Neural cell (in vitro differentiated cells): ENCODE data around the gene ZNF618. TPM values are rescaled to one million over a fixed set of nuclear protein-coding genes. Genes with fewer than 3 reads are reported as not detected.

ENCODE experiments used
- H2AFZ ChIP-seq: fragments of 200-600, 300-800 bp; sonication (generic), shearing (Covaris generic); 2 replicates; pipeline ENCODE4 v1.6.0; 2014; ENCODE audit warnings: low read depth, mild to moderate bottlenecking, antibody characterized with exemption, low read length, moderate library complexity
- H3F3A ChIP-seq: fragments of 200-600 bp; shearing (Covaris generic); 2 replicates; pipeline ENCODE4 v1.6.1; 2016; ENCODE audit warnings: mild to moderate bottlenecking, moderate library complexity, mixed read lengths, antibody characterized with exemption, low read length; ENCODE audit not compliant: insufficient read depth, poor library complexity, severe bottlenecking
- H3K27ac ChIP-seq: fragments of 200-600, 300-800 bp; sonication (generic), shearing (Covaris generic); 2 replicates; pipeline ENCODE4 v1.5.1; 2014; ENCODE audit warnings: mild to moderate bottlenecking, low read length, moderate library complexity
- H3K27me3 ChIP-seq: fragments of 300-800, 200-600 bp; sonication (generic), shearing (Covaris generic); 2 replicates; pipeline ENCODE4 v1.6.0; 2014; ENCODE audit warnings: mild to moderate bottlenecking, low read depth, low read length, moderate library complexity; ENCODE audit not compliant: insufficient read depth
- H3K36me3 ChIP-seq: fragments of 300-800, 200-600 bp; sonication (generic), shearing (Covaris generic); 2 replicates; pipeline ENCODE4 v1.5.1; 2014; ENCODE audit warnings: mild to moderate bottlenecking, antibody characterized with exemption, low read length, moderate library complexity; ENCODE audit not compliant: insufficient read depth
- H3K4me2 ChIP-seq: fragments of 300-800, 200-600 bp; sonication (generic), shearing (Covaris generic); 2 replicates; pipeline ENCODE4 v1.6.0; 2014; ENCODE audit warnings: mild to moderate bottlenecking, low read length
- H3K4me3 ChIP-seq: fragments of 300-800, 200-600 bp; sonication (generic), shearing (Covaris generic); 2 replicates; pipeline ENCODE4 v1.5.1; 2014; ENCODE audit warnings: mild to moderate bottlenecking, low read length, moderate library complexity
- H3K79me2 ChIP-seq: fragments of 200-600 bp; shearing (Covaris generic); replicated peaks from 2 replicates; pipeline ENCODE4 v1.6.0; 2014; ENCODE audit warnings: mild to moderate bottlenecking, low read length, moderate library complexity; ENCODE audit not compliant: insufficient read depth
- H3K9ac ChIP-seq: fragments of 300-800, 200-600 bp; sonication (generic), shearing (Covaris generic); 2 replicates; pipeline ENCODE4 v1.6.1; 2016; ENCODE audit warnings: mild to moderate bottlenecking, low read length, mixed read lengths
- H3K9me2 ChIP-seq: fragments of 200-600 bp; shearing (Covaris generic); 2 replicates; pipeline ENCODE4 v1.6.1; 2016; ENCODE audit warnings: mild to moderate bottlenecking, low read length, mixed read lengths; ENCODE audit not compliant: insufficient read depth
- H3K9me3 ChIP-seq: fragments of 200-600, 300-800 bp; sonication (generic), shearing (Covaris generic); 2 replicates; pipeline ENCODE4 v1.6.1; 2016; ENCODE audit warnings: mild to moderate bottlenecking, mixed run types, low read length, moderate library complexity, mixed read lengths
- H4K20me1 ChIP-seq: fragments of 200-600 bp; shearing (Covaris generic); 2 replicates; pipeline ENCODE4 v1.6.1; 2016; ENCODE audit warnings: mild to moderate bottlenecking, mixed run types; ENCODE audit not compliant: insufficient read depth
- CTCF ChIP-seq: fragments of 450-650 bp; IDR thresholded peaks from 2 replicates; pipeline ENCODE4 v1.5.1; 2014; ENCODE audit warnings: antibody characterized with exemption, mild to moderate bottlenecking, moderate library complexity; ENCODE audit not compliant: poor library complexity, severe bottlenecking
- EP300 ChIP-seq: fragments of 450-650 bp; conservative IDR thresholded peaks from 2 replicates; pipeline ENCODE4 v1.6.1; 2014; ENCODE audit warnings: antibody characterized with exemption, mild to moderate bottlenecking, moderate library complexity; ENCODE audit not compliant: poor library complexity, severe bottlenecking
- EZH2 ChIP-seq: fragments of 200-600, 300-800 bp; shearing (Covaris generic), sonication (generic); IDR thresholded peaks from 2 replicates; pipeline ENCODE4 v1.6.1; 2014; ENCODE audit warnings: antibody characterized with exemption, low read length, borderline replicate concordance, mild to moderate bottlenecking; ENCODE audit not compliant: insufficient read depth, poor library complexity, severe bottlenecking
- MXI1 ChIP-seq: fragments of 450-650 bp; conservative IDR thresholded peaks from 2 replicates; pipeline ENCODE4 v1.6.1; 2014; ENCODE audit warnings: antibody characterized with exemption, mild to moderate bottlenecking; ENCODE audit not compliant: poor library complexity, severe bottlenecking
- POLR2AphosphoS5 ChIP-seq: IDR thresholded peaks from 2 replicates; pipeline ENCODE4 v1.6.1; 2012
- RAD21 ChIP-seq: fragments of 450-650 bp; conservative IDR thresholded peaks from 2 replicates; pipeline ENCODE4 v1.6.1; 2014; ENCODE audit warnings: antibody characterized with exemption, mild to moderate bottlenecking, moderate library complexity
- REST ChIP-seq: IDR thresholded peaks from 2 replicates; pipeline ENCODE4 v1.6.1; 2012; ENCODE audit warnings: borderline replicate concordance
- SMC3 ChIP-seq: fragments of 450-650 bp; conservative IDR thresholded peaks from 2 replicates; pipeline ENCODE4 v1.6.1; 2014; ENCODE audit warnings: antibody characterized with exemption, mild to moderate bottlenecking, moderate library complexity; ENCODE audit not compliant: poor library complexity
- TAF1 ChIP-seq: IDR thresholded peaks from 2 replicates; pipeline ENCODE4 v1.6.1; 2012; ENCODE audit warnings: low read depth
- polyA plus RNA-seq: library from polyadenylated mRNA; depleted of rRNA; stranded (reverse); fragments of >200 nt; gene quantifications from 2 replicates; pipeline ENCODE4 v1.2.3, GENCODE V29; 2014

Gene ZNF618
- polyA plus RNA-seq, 1 donor from 2014 or later = 7.1 TPM

- H3K36me3 ChIP-seq = no peaks in the 10 kb centered on the region
- no peak overlapping the region for H3K4me3 ChIP-seq
- no peak for TF ChIP-seq TAF1
- no peak for TF ChIP-seq SMC3
Observed at GRCh38 chr9:114065304-114065703, 189.2 kb downstream of the ZNF618 start.

GRCh38 chr9:114069476-114070187 lies 193.5 kb downstream of the ZNF618 start:
- Histone ChIP-seq H3K27me3 (no peaks in the 10 kb centered on the region), H3K9me3 (peaks cover 3% of the 10 kb centered on the region), H4K20me1 (no peaks in the 10 kb centered on the region), H3K79me2 (no peaks in the 10 kb centered on the region), H3K9ac (no peak overlapping the region), H3K4me2 (no peak overlapping the region), H2AFZ (no peak overlapping the region), H3F3A (no peaks in the 10 kb centered on the region), H3K27ac (no peak overlapping the region), H3K9me2 (no peaks in the 10 kb centered on the region), H3K4me3 (no peak overlapping the region), H3K36me3 (no peaks in the 10 kb centered on the region)
- TF ChIP-seq CTCF (no peak), REST (no peak), SMC3 (no peak), EZH2 (no peak), EP300 (no peak), RAD21 (no peak), POLR2AphosphoS5 (no peak), MXI1 (no peak), TAF1 (no peak)

More at GRCh38 chr9:114065304-114065703, 189.2 kb downstream of the ZNF618 start:
- no peaks in the 10 kb centered on the region for H3K9me2 ChIP-seq
- H3K27me3 ChIP-seq = no peaks in the 10 kb centered on the region
- no peak overlapping the region for H3K9ac ChIP-seq
- peaks cover 3% of the 10 kb centered on the region for H3K9me3 ChIP-seq
- H3K4me2 ChIP-seq = no peak overlapping the region
- H2AFZ ChIP-seq = no peak overlapping the region
- H3K79me2 ChIP-seq = no peaks in the 10 kb centered on the region
- H4K20me1 ChIP-seq = no peaks in the 10 kb centered on the region
- no peak overlapping the region for H3K27ac ChIP-seq
- H3F3A ChIP-seq = no peaks in the 10 kb centered on the region
